GM23248 (cell line): Measurements from ENCODE around the gene TEX52.

Source experiments
- EZH2 ChIP-seq: fragments of 200-600 bp; sonication (generic); IDR thresholded peaks from 2 replicates; pipeline ENCODE4 v1.6.1; 2018; ENCODE audit warnings: antibody characterized with exemption, mild to moderate bottlenecking; ENCODE audit not compliant: insufficient read depth, poor library complexity, severe bottlenecking
- EZH2phosphoT487 ChIP-seq: fragments of 200-600 bp; sonication (generic); IDR thresholded peaks from 2 replicates; pipeline ENCODE4 v1.6.1; 2018; ENCODE audit warnings: antibody characterized with exemption, moderate library complexity, mild to moderate bottlenecking, low read depth; ENCODE audit not compliant: insufficient read depth

DNA sequence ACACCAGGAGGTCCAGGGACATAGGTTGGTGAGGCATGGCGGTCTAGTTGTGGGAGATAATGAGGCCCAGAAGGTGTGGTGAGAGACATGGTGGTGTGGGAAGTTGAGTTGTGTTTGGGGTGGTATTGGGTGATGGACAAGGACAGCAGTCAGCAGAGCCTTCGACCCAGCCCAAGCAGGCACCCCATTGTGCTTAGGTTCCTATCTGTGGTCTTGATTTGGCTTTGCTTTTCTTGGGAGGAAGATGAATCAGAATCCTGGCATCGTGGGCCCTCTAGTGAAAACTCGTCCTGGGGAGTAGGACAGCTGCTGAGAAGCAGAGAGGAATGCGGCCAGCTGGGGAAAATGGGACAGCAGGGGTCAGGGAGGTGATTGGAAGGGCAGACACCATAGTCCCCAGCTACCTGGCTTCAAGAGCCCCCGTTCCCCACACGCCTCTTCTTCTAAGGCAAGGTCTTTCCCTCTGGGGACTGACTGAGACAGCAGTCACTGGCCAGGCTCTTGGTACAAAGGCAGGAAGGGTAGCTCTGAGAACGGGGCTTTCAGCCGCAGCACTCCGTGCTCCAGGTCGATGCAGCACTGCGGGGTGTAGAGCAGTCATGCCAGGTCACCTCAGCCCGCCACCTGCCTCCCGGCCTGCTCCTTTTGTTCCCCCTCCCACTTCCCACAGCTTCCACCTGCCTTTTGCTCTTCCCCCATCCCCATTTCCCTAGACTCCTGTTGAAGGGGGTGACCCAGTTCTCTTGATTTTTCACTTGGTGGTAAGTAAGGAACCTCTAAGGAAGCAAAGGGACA, 29.9 kb downstream of the TEX52 start:
- no peak for TF ChIP-seq EZH2
- no peak for TF ChIP-seq EZH2phosphoT487
